GM19397 (cell line): ENCODE results near the gene OCEL1.
"Not testable (repeated sequence)": the region's sequence is repeated elsewhere in the genome, so short reads cannot be mapped to it uniquely, and the experiment has no call there.

ENCODE experiments used
- ATAC-seq: cut with Tn5 transposase; IDR thresholded peaks from one replicate; pipeline ENCODE4 v1.9.1; 2021; ENCODE audit warnings: mild to moderate bottlenecking, moderate library complexity; ENCODE audit not compliant: unreplicated experiment

OCEL1 gene

GRCh38 chr19:17260842-17261325 lies 34.9 kb downstream of the OCEL1 start:
- peak; percentile 85 for ATAC-seq

GRCh38 chr19:17262557-17262956 lies 36.5 kb downstream of the OCEL1 start:
- ATAC-seq, result no peak

- no peak for ATAC-seq
These were observed 38.0 kb downstream of the OCEL1 start for GRCh38 chr19:17263712-17264640.

- ATAC-seq, result no peak
These were observed 38.6 kb downstream of the OCEL1 start, which contains the start of gene USHBP1 for GRCh38 chr19:17264641-17264979. TSS of gene USHBP1 (minus strand) at chr19:17264745. CDS start at chr19:17264299, 446 bp downstream.

- no peak for ATAC-seq
These were observed 40.0 kb downstream of the OCEL1 start for GRCh38 chr19:17266026-17266425.

GRCh38 chr19:17266589-17266974 lies 40.6 kb downstream of the OCEL1 start:
- no peak for ATAC-seq

- peak; percentile 89 for ATAC-seq
These were observed 41.2 kb downstream of the OCEL1 start, which contains the start of gene BABAM1 for GRCh38 chr19:17266975-17267788. TSS of gene BABAM1 (plus strand) at chr19:17267443. CDS start at chr19:17268807, 1,364 bp downstream.

DNA sequence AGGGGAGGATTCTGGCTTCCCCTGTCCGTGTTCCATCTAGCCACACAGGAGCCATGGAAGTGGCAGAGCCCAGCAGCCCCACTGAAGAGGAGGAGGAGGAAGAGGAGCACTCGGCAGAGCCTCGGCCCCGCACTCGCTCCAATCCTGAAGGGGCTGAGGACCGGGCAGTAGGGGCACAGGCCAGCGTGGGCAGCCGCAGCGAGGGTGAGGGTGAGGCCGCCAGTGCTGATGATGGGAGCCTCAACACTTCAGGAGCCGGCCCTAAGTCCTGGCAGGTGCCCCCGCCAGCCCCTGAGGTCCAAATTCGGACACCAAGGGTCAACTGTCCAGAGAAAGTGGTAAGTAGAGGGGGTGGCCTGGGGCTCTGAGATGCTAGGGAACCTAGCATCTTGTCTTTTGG lies 42.7 kb downstream of the OCEL1 start:
- ATAC-seq, result no peak

- not testable (repeated sequence) for ATAC-seq
These were observed 48.9 kb downstream of the OCEL1 start for GRCh38 chr19:17274892-17275291.

DNA sequence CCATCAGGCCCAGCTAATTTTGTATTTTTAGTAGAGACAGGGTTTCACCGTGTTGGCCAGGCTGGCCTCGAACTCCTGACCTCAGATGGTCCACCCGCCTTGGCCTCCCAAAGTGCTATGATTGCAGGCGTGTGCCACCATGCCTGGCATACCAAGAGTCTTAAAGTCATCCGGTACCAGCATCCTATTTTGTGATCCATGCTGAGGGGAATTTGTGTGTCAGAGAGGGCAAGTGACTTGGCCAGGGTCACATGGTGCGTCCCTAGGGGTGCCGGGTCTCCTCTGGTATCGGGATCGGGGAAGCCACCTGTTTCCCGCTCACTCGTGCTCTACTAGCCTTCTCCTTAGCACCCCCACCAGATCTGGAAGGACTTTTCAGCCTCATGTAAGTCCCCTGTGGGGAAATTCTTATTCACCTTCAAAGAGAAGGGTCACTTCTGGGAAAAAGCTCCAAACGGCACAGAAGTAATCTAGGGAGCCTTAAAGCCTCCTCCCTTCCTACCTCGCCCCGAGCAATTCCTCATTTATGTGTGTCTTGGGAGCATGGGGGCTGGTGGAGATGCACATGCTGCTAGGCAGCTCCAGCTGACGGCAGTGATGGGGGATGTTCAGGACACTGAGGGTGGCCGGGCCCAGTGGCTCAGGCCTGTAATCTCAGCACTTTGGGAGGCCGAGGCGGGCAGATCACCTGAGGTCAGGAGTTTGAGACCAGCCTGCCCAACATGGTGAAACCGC lies 49.6 kb downstream of the OCEL1 start:
- ATAC-seq, result no peak
